HCT116 (cell line): ENCODE measurements around the gene RTL3. TPM values are rescaled to one million over a fixed set of nuclear protein-coding genes. Genes with fewer than 3 reads are reported as not detected.

Experiments used
- ATAC-seq: fragments of 200-7000 bp; cut with Tn5 transposase; 2 replicates; pipeline ENCODE4 v1.9.1; 2020; ENCODE audit warnings: mild to moderate bottlenecking, moderate library complexity
- BruUV-seq: library from RNA; stranded (reverse); fragments of 400-500 nt; replicated peaks from 2 replicates; lab custom pipeline; 2021; lab: Mats Ljungman, UMichigan
- CTCF ChIA-PET: fragments of 300-600 bp; sonication (Branson Sonifier 250); formaldehyde crosslinking; loops from one replicate; lab custom pipeline; 2021; ENCODE audit warnings: antibody characterized with exemption; lab: Charles Lee
- POLR2A ChIA-PET: fragments of 300-600, 350-600 bp; sonication (Branson Sonifier 250); formaldehyde crosslinking; loops from one replicate; lab custom pipeline; 2021; ENCODE audit warnings: antibody characterized with exemption; lab: Charles Lee
- RAD21 ChIA-PET, 2 experiments: fragments of 300-600 bp; sonication (Branson Sonifier 250); formaldehyde crosslinking; loops; one replicate each; lab custom pipeline; 2023; ENCODE audit warnings: low total read pairs in 2 of 2; ENCODE audit not compliant: uncharacterized antibody in 2 of 2, unreplicated experiment in 2 of 2, low non-redundant PET in 1 of 2; lab: Charles Lee
- DNase-seq: peaks from one replicate; pipeline ENCODE4 v3.0.0-alpha.2; 2010; ENCODE audit warnings: low read depth, low spot score
- H2AFZ ChIP-seq: fragments of 200-600 bp; shearing (Covaris generic), sonication (generic); 2 replicates; pipeline ENCODE4 v1.6.1; 2017; ENCODE audit warnings: low read depth, mixed run types, mixed read lengths, antibody characterized with exemption, low read length; ENCODE audit not compliant: poor library complexity, severe bottlenecking
- H3K27ac ChIP-seq: 2 replicates; pipeline ENCODE4 v1.5.1; 2012; ENCODE audit warnings: low read depth, low read length
- H3K27me3 ChIP-seq: fragments of 200-600 bp; sonication (generic); 2 replicates; pipeline ENCODE4 v1.6.1; 2016; ENCODE audit warnings: mixed run types, low read length, mixed read lengths; ENCODE audit not compliant: insufficient read depth
- H3K36me3 ChIP-seq, 2 experiments: fragments of 200-500 bp in 1 of 2; fragments of 200-600 bp in 1 of 2; sonication (Bioruptor generic) in 1 of 2; sonication (generic) in 1 of 2; 2 replicates each; pipeline versions ENCODE4 v1.5.1 to v1.6.1; 2014 to 2016; ENCODE audit warnings: low read length in 2 of 2, inconsistent platforms in 1 of 2, mixed read lengths in 1 of 2, mixed run types in 1 of 2; ENCODE audit not compliant: insufficient read depth in 2 of 2, control insufficient read depth in 1 of 2
- H3K4me1 ChIP-seq, 2 experiments: fragments of 200-600 bp in 1 of 2; sonication (generic) in 1 of 2; 2 replicates each; pipeline versions ENCODE4 v1.5.1 to v1.6.1; 2012 to 2017; ENCODE audit warnings: low read length in 2 of 2, inconsistent platforms in 1 of 2, mild to moderate bottlenecking in 1 of 2, mixed read lengths in 1 of 2, mixed run types in 1 of 2, moderate library complexity in 1 of 2; ENCODE audit not compliant: insufficient read depth in 2 of 2, control insufficient read depth in 1 of 2
- H3K4me2 ChIP-seq: fragments of 200-600 bp; sonication (generic); 2 replicates; pipeline ENCODE4 v1.6.1; 2017; ENCODE audit warnings: mixed run types, low read length, mixed read lengths
- H3K4me3 ChIP-seq, 2 experiments: fragments of 200-600 bp in 1 of 2; sonication (generic) in 1 of 2; replicated peaks in 1 of 2; 2 replicates each; pipeline ENCODE4 v1.5.1; 2011 to 2016; ENCODE audit warnings: low read length in 2 of 2, control low read depth in 1 of 2, low read depth in 1 of 2, mild to moderate bottlenecking in 1 of 2, mixed read lengths in 1 of 2, mixed run types in 1 of 2
- H3K79me2 ChIP-seq: fragments of 200-600 bp; sonication (generic); 2 replicates; pipeline ENCODE4 v1.6.1; 2017; ENCODE audit warnings: mild to moderate bottlenecking, mixed run types, low read length, moderate library complexity, mixed read lengths; ENCODE audit not compliant: insufficient read depth
- H3K9ac ChIP-seq: fragments of 200-600 bp; sonication (generic); 2 replicates; pipeline ENCODE4 v1.6.1; 2016; ENCODE audit warnings: low read length, mixed read lengths
- H3K9me2 ChIP-seq: fragments of 200-600 bp; sonication (generic), shearing (Covaris generic); 2 replicates; pipeline ENCODE4 v1.6.1; 2017; ENCODE audit warnings: mixed run types, mild to moderate bottlenecking, moderate library complexity; ENCODE audit not compliant: insufficient read depth
- H3K9me3 ChIP-seq, 2 experiments: fragments of 200-500 bp in 1 of 2; fragments of 200-600 bp in 1 of 2; sonication (Bioruptor generic) in 1 of 2; sonication (generic) in 1 of 2; 2 replicates each; pipeline ENCODE4 v1.6.1; 2014 to 2017; ENCODE audit warnings: low read length in 2 of 2, mixed read lengths in 2 of 2, inconsistent platforms in 1 of 2, low read depth in 1 of 2, mild to moderate bottlenecking in 1 of 2, mixed run types in 1 of 2, moderate library complexity in 1 of 2; ENCODE audit not compliant: control insufficient read depth in 1 of 2, insufficient read depth in 1 of 2
- H4K20me1 ChIP-seq: fragments of 200-600 bp; sonication (generic), shearing (Covaris generic); 2 replicates; pipeline ENCODE4 v1.6.1; 2017; ENCODE audit warnings: mixed run types, mild to moderate bottlenecking, moderate library complexity; ENCODE audit not compliant: insufficient read depth
- ATF3 ChIP-seq: IDR thresholded peaks from 2 replicates; pipeline ENCODE4 v1.6.1; 2012
- CBX3 ChIP-seq: IDR thresholded peaks from 2 replicates; pipeline ENCODE4 v1.6.1; 2012; ENCODE audit warnings: low read depth
- CTCF ChIP-seq, 3 experiments: fragments of 200-600 bp in 1 of 3; sonication (generic) in 1 of 3; IDR thresholded peaks in 2 of 3; conservative IDR thresholded peaks in 1 of 3; 2 replicates each; pipeline ENCODE4 v1.5.1; 2012 to 2017; ENCODE audit warnings: low read depth in 2 of 3, low read length in 2 of 3, antibody characterized with exemption in 1 of 3, borderline replicate concordance in 1 of 3, control low read depth in 1 of 3, mild to moderate bottlenecking in 1 of 3, mixed read lengths in 1 of 3, mixed run types in 1 of 3, moderate library complexity in 1 of 3; ENCODE audit not compliant: insufficient read depth in 1 of 3
- EGR1 ChIP-seq: IDR thresholded peaks from 2 replicates; pipeline ENCODE4 v1.6.1; 2012; ENCODE audit warnings: low read depth
- EZH2 ChIP-seq: fragments of 200-600 bp; sonication (generic); IDR thresholded peaks from 2 replicates; pipeline ENCODE4 v1.6.1; 2017; ENCODE audit warnings: antibody characterized with exemption, mixed run types
- FOSL1 ChIP-seq: IDR thresholded peaks from 2 replicates; pipeline ENCODE4 v1.6.1; 2012; ENCODE audit warnings: low read depth
- JUND ChIP-seq: IDR thresholded peaks from 2 replicates; pipeline ENCODE4 v1.6.1; 2012
- POLR2A ChIP-seq: IDR thresholded peaks from 2 replicates; pipeline ENCODE4 v1.7.0; 2011; ENCODE audit warnings: borderline replicate concordance; ENCODE audit not compliant: insufficient read depth, insufficient read length; ENCODE audit errors: extremely low read depth
- RAD21 ChIP-seq: IDR thresholded peaks from 2 replicates; pipeline ENCODE4 v1.6.1; 2012; ENCODE audit warnings: low read depth, mild to moderate bottlenecking
- REST ChIP-seq: IDR thresholded peaks from 2 replicates; pipeline ENCODE4 v1.6.1; 2012; ENCODE audit warnings: low read depth
- SIN3A ChIP-seq: IDR thresholded peaks from 2 replicates; pipeline ENCODE4 v1.6.1; 2012; ENCODE audit warnings: low read depth
- SP1 ChIP-seq: IDR thresholded peaks from 2 replicates; pipeline ENCODE4 v1.6.1; 2012; ENCODE audit warnings: low read depth
- TCF7L2 ChIP-seq: IDR thresholded peaks from 2 replicates; pipeline ENCODE4 v1.7.0; 2011; ENCODE audit warnings: borderline replicate concordance, inconsistent platforms; ENCODE audit not compliant: insufficient read depth, insufficient read length; ENCODE audit errors: extremely low read depth
- YY1 ChIP-seq: IDR thresholded peaks from 2 replicates; pipeline ENCODE4 v1.6.1; 2011; ENCODE audit warnings: low read length, low read depth, moderate library complexity, mild to moderate bottlenecking; ENCODE audit not compliant: insufficient replicate concordance; ENCODE audit errors: extremely low read depth
- ZNF274 ChIP-seq: fragments of 200-500 bp; sonication (Bioruptor generic); IDR thresholded peaks from 2 replicates; pipeline ENCODE4 v1.6.1; 2014; ENCODE audit warnings: mild to moderate bottlenecking, low read depth, low read length, inconsistent platforms
- intact Hi-C: fragments of 100-400 bp; cut with micrococcal nuclease; formaldehyde crosslinking; loops from 2 replicates; pipeline ENCODE4 v1.10.0; 2022
- total RNA-seq: library from RNA; stranded (reverse); gene quantifications from one replicate; pipeline ENCODE4 v1.2.1, GENCODE V29; 2021; ENCODE audit not compliant: unreplicated experiment
- TF ChIP-seq, protein P1 (sequence below): IDR thresholded peaks from 2 replicates; pipeline ENCODE4 v1.6.1; 2012

RTL3 gene
- total RNA-seq, 1 experiment from 2014 or later, result not detected

GRCh38 chrX:78665342-78665741 is 6.2 kb upstream of the RTL3 start:
- no peaks in the 10 kb centered on the region for H3K36me3 ChIP-seq
- H4K20me1 ChIP-seq, result no peaks in the 10 kb centered on the region
- H3K9ac ChIP-seq, result no peak overlapping the region
- no peak overlapping the region for H3K27ac ChIP-seq
- RAD21 ChIA-PET, result no interaction called here
- H3K4me1 ChIP-seq, result no peaks in the 10 kb centered on the region
- CTCF ChIA-PET, result no interaction called here
- TF ChIP-seq EGR1, result no peak
- TF ChIP-seq FOSL1, result no peak
- TF ChIP-seq JUND, result no peak
- no peak for TF ChIP-seq REST
- TF ChIP-seq TCF7L2, result no peak
- no peak for TF ChIP-seq ZNF274
- TF ChIP-seq, protein P1, sequence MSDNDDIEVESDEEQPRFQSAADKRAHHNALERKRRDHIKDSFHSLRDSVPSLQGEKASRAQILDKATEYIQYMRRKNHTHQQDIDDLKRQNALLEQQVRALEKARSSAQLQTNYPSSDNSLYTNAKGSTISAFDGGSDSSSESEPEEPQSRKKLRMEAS, result no peak
- no peak for TF ChIP-seq RAD21
- TF ChIP-seq YY1, result no peak
- TF ChIP-seq ATF3, result no peak
- TF ChIP-seq CTCF (IDR thresholded peaks at IDR 0.05 in 2 of 3, conservative IDR thresholded peaks at IDR 0.05 in 1 of 3; ENCODE audit: borderline replicate concordance in 1 of 3, insufficient read depth in 1 of 3, low read depth in 2 of 3, low read length in 2 of 3), result no peak
- no peak for TF ChIP-seq SP1
- no peak for TF ChIP-seq CBX3
- no peak for TF ChIP-seq POLR2A
- TF ChIP-seq SIN3A, result no peak
- TF ChIP-seq EZH2, result no peak
- no peaks in the 10 kb centered on the region for H3K9me3 ChIP-seq
- no peak overlapping the region for H3K4me3 ChIP-seq
- H3K79me2 ChIP-seq, result no peaks in the 10 kb centered on the region
- ATAC-seq (no peak), DNase-seq (no peak)
- intact Hi-C loops, result no loop called here
- POLR2A ChIA-PET, result no interaction called here
- no peaks in the 10 kb centered on the region for H3K27me3 ChIP-seq
- H3K4me2 ChIP-seq, result no peak overlapping the region
- H2AFZ ChIP-seq, result no peak overlapping the region
- H3K9me2 ChIP-seq, result no peaks in the 10 kb centered on the region
- BruUV-seq, result no TSS peak
